K562 (cell line): ENCODE results near the gene NDUFC2. TPM values are rescaled to one million over a fixed set of nuclear protein-coding genes. Genes with fewer than 3 reads are reported as not detected.
A peak's percentile ranks its signal among the peaks of the same experiment; 100 is the strongest.

Experiments
- CHD1 ChIP-seq: fragments of 200-600 bp; sonication (generic); IDR thresholded peaks from one replicate; pipeline ENCODE4 v1.6.1; 2012; ENCODE audit warnings: mild to moderate bottlenecking, moderate library complexity, low read length, inconsistent platforms
- ESRRA ChIP-seq: fragments of 450-650 bp; IDR thresholded peaks from 2 replicates; pipeline ENCODE4 v1.6.1; 2014; ENCODE audit warnings: low read depth, mild to moderate bottlenecking, moderate library complexity, borderline replicate concordance
- HEY1 ChIP-seq: fragments of 250-450 bp; sonication (Bioruptor Pico); IDR thresholded peaks from 2 replicates; pipeline ENCODE4 v1.5.0; 2020; ENCODE audit warnings: mild to moderate bottlenecking, moderate library complexity, borderline replicate concordance
- HMGN3 ChIP-seq: IDR thresholded peaks from 2 replicates; pipeline ENCODE4 v1.6.1; 2011; ENCODE audit warnings: borderline replicate concordance, low read depth, mild to moderate bottlenecking, mixed read lengths, low read length; ENCODE audit not compliant: insufficient read length; ENCODE audit errors: extremely low read depth
- NRF1 ChIP-seq, 2 experiments: fragments of 450-650 bp; IDR thresholded peaks in 1 of 2; conservative IDR thresholded peaks in 1 of 2; 2 replicates each; pipeline ENCODE4 v1.6.1; 2014; ENCODE audit warnings: mild to moderate bottlenecking in 2 of 2
- RBM25 ChIP-seq: fragments of 200-400 bp; formaldehyde crosslinking; IDR thresholded peaks from 2 replicates; pipeline ENCODE4 v1.6.1; 2018; ENCODE audit warnings: low read length, low read depth, moderate library complexity; ENCODE audit not compliant: severe bottlenecking
- SMAD4 ChIP-seq: fragments of 250-450 bp; sonication (Bioruptor Pico); conservative IDR thresholded peaks from 2 replicates; pipeline ENCODE4 v1.8.0; 2021; ENCODE audit warnings: inconsistent platforms, mild to moderate bottlenecking, moderate library complexity
- YY1 ChIP-seq, 3 experiments: IDR thresholded peaks; 2 replicates each; pipeline ENCODE4 v1.6.1; 2011; ENCODE audit warnings: low read length in 2 of 3, mild to moderate bottlenecking in 2 of 3, moderate library complexity in 2 of 3, borderline replicate concordance in 1 of 3, control low read depth in 1 of 3, low read depth in 1 of 3; ENCODE audit not compliant: insufficient read depth in 3 of 3, insufficient replicate concordance in 2 of 3, control insufficient read depth in 1 of 3, insufficient read length in 1 of 3; ENCODE audit errors: extremely low read depth in 1 of 3
- ZNF24 ChIP-seq: fragments of 450-650 bp; IDR thresholded peaks from 2 replicates; pipeline ENCODE4 v1.6.1; 2016
- ZNF274 ChIP-seq: IDR thresholded peaks from 2 replicates; pipeline ENCODE4 v1.6.1; 2011; ENCODE audit warnings: low read depth, mild to moderate bottlenecking, low read length, moderate library complexity, borderline replicate concordance
- ZNF41 ChIP-seq: fragments of 250-450 bp; sonication (Bioruptor Pico); conservative IDR thresholded peaks from 2 replicates; pipeline ENCODE4 v1.4.0; 2020; ENCODE audit warnings: mild to moderate bottlenecking
- ZNF668 ChIP-seq: fragments of 250-450 bp; sonication (Bioruptor Pico); IDR thresholded peaks from 2 replicates; pipeline ENCODE4 v1.8.0; 2022; ENCODE audit warnings: mild to moderate bottlenecking, inconsistent platforms
- polyA plus RNA-seq, 8 experiments: library from polyadenylated mRNA; depleted of rRNA in 4 of 8; stranded (reverse) in 5 of 8; unstranded in 3 of 8; fragments of >200 nt; fragmentation: Nextera tagmentation in 2 of 8; fragmentation: Illumina TruSeq in 1 of 8; extraction: Ambion mirVana in 2 of 8; extraction: Trizol in 1 of 8; gene quantifications; 2 replicates each; pipeline versions ENCODE4 v1.2.1 to v1.2.3, GENCODE V29; 2011 to 2014; ENCODE audit warnings: inconsistent platforms in 1 of 8, missing spikeins in 1 of 8
- total RNA-seq, 7 experiments: library from RNA; depleted of rRNA in 6 of 7; stranded (reverse); fragments of >200 nt in 6 of 7; fragmentation: Illumina TruSeq in 2 of 7; extraction: Trizol in 2 of 7; gene quantifications; 2 replicates each; pipeline versions ENCODE4 v1.2.1 to v1.2.3, GENCODE V29; 2011 to 2021; ENCODE audit warnings: low replicate concordance in 1 of 7
- TF ChIP-seq, protein P1 (sequence below): fragments of 450-650 bp; IDR thresholded peaks from 2 replicates; pipeline ENCODE4 v1.6.1; 2017; ENCODE audit warnings: antibody characterized with exemption, mild to moderate bottlenecking
- TF ChIP-seq, protein P2 (sequence below): fragments of 450-650 bp; formaldehyde crosslinking; IDR thresholded peaks from 2 replicates; pipeline ENCODE4 v1.4.0; 2020; ENCODE audit warnings: mild to moderate bottlenecking, mixed read lengths
- TF ChIP-seq, protein P3 (sequence below): fragments of 150-350 bp; conservative IDR thresholded peaks from 2 replicates; pipeline ENCODE4 v1.6.1; 2014; ENCODE audit warnings: low read length
- TF ChIP-seq, protein P4 (sequence below): fragments of 450-650 bp; formaldehyde crosslinking; IDR thresholded peaks from 2 replicates; pipeline ENCODE4 v1.4.0; 2022; ENCODE audit warnings: missing genetic modification characterization

The NDUFC2 gene
- total and polyA plus RNA-seq, 9 of the 15 experiments (the other 6 are each of a cell fraction or from before 2014, with no cell fraction given), result 168 to 1,119 (median 442) TPM

DNA sequence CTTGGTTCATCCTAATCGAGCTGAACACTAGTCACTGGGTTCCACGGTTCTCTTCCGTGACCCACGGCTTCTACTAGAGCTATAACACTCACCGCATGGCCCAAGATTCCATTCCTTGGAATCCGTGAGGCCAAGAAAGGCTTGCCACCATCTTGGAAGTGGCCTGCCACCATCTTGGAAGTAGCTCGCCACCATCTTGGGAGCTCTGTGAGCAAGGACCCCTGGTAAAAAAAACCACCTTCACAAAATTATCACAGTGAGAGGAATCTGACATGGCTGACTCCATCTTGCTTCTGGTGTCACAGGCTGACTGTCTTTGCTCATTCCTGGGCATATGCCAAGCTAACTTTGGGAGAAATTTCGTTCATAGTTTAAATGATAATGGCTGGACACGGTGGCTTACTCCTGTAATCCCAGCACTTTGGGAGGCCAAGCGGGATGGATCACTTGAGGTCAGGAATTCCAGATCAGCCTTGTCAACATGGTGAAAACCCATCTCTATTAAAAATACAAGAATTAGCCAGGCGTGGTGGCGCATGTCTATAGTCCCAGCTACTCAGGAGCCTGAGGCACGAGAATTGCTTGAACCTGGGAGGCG lies 37.7 kb downstream of the NDUFC2 start (continued):
- TF ChIP-seq, protein P1, sequence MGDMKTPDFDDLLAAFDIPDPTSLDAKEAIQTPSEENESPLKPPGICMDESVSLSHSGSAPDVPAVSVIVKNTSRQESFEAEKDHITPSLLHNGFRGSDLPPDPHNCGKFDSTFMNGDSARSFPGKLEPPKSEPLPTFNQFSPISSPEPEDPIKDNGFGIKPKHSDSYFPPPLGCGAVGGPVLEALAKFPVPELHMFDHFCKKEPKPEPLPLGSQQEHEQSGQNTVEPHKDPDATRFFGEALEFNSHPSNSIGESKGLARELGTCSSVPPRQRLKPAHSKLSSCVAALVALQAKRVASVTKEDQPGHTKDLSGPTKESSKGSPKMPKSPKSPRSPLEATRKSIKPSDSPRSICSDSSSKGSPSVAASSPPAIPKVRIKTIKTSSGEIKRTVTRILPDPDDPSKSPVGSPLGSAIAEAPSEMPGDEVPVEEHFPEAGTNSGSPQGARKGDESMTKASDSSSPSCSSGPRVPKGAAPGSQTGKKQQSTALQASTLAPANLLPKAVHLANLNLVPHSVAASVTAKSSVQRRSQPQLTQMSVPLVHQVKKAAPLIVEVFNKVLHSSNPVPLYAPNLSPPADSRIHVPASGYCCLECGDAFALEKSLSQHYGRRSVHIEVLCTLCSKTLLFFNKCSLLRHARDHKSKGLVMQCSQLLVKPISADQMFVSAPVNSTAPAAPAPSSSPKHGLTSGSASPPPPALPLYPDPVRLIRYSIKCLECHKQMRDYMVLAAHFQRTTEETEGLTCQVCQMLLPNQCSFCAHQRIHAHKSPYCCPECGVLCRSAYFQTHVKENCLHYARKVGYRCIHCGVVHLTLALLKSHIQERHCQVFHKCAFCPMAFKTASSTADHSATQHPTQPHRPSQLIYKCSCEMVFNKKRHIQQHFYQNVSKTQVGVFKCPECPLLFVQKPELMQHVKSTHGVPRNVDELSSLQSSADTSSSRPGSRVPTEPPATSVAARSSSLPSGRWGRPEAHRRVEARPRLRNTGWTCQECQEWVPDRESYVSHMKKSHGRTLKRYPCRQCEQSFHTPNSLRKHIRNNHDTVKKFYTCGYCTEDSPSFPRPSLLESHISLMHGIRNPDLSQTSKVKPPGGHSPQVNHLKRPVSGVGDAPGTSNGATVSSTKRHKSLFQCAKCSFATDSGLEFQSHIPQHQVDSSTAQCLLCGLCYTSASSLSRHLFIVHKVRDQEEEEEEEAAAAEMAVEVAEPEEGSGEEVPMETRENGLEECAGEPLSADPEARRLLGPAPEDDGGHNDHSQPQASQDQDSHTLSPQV, result peak; percentile 96
- TF ChIP-seq ZNF24, result no peak
- TF ChIP-seq NRF1 (conservative IDR thresholded peaks at IDR 0.05 in 1 of 2, IDR thresholded peaks at IDR 0.05 in 1 of 2), result no peak
- TF ChIP-seq, protein P2, sequence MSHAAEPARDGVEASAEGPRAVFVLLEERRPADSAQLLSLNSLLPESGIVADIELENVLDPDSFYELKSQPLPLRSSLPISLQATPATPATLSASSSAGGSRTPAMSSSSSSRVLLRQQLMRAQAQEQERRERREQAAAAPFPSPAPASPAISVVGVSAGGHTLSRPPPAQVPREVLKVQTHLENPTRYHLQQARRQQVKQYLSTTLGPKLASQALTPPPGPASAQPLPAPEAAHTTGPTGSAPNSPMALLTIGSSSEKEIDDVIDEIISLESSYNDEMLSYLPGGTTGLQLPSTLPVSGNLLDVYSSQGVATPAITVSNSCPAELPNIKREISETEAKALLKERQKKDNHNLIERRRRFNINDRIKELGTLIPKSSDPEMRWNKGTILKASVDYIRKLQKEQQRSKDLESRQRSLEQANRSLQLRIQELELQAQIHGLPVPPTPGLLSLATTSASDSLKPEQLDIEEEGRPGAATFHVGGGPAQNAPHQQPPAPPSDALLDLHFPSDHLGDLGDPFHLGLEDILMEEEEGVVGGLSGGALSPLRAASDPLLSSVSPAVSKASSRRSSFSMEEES (CRISPR knock-in tag), result no peak
- TF ChIP-seq ESRRA, result no peak
- peak; percentile 83 for TF ChIP-seq SMAD4 (CRISPR knock-in tag)
- TF ChIP-seq, protein P3, sequence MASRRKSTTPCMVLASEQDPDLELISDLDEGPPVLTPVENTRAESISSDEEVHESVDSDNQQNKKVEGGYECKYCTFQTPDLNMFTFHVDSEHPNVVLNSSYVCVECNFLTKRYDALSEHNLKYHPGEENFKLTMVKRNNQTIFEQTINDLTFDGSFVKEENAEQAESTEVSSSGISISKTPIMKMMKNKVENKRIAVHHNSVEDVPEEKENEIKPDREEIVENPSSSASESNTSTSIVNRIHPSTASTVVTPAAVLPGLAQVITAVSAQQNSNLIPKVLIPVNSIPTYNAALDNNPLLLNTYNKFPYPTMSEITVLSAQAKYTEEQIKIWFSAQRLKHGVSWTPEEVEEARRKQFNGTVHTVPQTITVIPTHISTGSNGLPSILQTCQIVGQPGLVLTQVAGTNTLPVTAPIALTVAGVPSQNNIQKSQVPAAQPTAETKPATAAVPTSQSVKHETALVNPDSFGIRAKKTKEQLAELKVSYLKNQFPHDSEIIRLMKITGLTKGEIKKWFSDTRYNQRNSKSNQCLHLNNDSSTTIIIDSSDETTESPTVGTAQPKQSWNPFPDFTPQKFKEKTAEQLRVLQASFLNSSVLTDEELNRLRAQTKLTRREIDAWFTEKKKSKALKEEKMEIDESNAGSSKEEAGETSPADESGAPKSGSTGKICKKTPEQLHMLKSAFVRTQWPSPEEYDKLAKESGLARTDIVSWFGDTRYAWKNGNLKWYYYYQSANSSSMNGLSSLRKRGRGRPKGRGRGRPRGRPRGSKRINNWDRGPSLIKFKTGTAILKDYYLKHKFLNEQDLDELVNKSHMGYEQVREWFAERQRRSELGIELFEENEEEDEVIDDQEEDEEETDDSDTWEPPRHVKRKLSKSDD, result peak; percentile 50; the same call in 1 of the 2 replicates
- TF ChIP-seq HMGN3, result no peak
- TF ChIP-seq, protein P4, sequence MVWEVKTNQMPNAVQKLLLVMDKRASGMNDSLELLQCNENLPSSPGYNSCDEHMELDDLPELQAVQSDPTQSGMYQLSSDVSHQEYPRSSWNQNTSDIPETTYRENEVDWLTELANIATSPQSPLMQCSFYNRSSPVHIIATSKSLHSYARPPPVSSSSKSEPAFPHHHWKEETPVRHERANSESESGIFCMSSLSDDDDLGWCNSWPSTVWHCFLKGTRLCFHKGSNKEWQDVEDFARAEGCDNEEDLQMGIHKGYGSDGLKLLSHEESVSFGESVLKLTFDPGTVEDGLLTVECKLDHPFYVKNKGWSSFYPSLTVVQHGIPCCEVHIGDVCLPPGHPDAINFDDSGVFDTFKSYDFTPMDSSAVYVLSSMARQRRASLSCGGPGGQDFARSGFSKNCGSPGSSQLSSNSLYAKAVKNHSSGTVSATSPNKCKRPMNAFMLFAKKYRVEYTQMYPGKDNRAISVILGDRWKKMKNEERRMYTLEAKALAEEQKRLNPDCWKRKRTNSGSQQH (CRISPR knock-in tag), result 0 out of 2 replicates have a peak, but pooled peaks have one; percentile 6
- no peak for TF ChIP-seq CHD1
- peak; percentile 61; the same call in 1 of the 2 replicates for TF ChIP-seq ZNF41 (CRISPR knock-in tag)
- no peak for TF ChIP-seq RBM25
- TF ChIP-seq ZNF668 (CRISPR knock-in tag), result peak; percentile 5; the same call in 1 of the 2 replicates
- no peak for TF ChIP-seq ZNF274
- TF ChIP-seq HEY1 (CRISPR knock-in tag), result no peak
- TF ChIP-seq YY1 (IDR thresholded peaks at IDR 0.05; ENCODE audit: borderline replicate concordance in 1 of 3, control insufficient read depth in 1 of 3, extremely low read depth in 1 of 3, insufficient read depth in 3 of 3, insufficient read length in 1 of 3, insufficient replicate concordance in 2 of 3, low read depth in 1 of 3, low read length in 2 of 3), result peak in 1 of 3 experiments; percentile 80
